NCI-H1436 (cell line): Measurements from ENCODE around the gene ELAVL1.
"Not testable (repeated sequence)": the region's sequence is repeated elsewhere in the genome, so short reads cannot be mapped to it uniquely, and the experiment has no call there.

Experiments
- DNase-seq: peaks from one replicate; lab custom pipeline; 2025; lab: John Stamatoyannopoulos, UW

ELAVL1 gene

DNA sequence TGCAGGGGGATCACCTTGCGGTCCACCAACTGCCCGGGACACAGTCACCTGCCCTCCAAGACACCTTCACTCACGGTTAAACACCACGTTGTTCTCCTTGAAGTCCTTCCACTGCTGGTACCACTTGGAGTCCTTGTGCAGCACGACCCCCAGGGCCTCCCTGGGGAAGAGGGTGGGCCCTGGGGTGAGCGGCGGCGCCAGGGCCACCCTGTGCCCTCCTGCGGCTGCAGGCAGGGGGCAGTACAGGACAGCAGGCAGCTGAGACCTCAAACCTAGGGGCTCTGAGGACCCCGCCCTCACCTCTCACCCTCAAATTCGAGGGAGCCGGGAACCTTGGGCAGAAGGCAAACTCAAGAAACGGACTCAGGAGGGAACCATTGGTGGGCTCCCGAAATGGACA lies 72.0 kb downstream of the ELAVL1 start:
- no peak for DNase-seq

DNA sequence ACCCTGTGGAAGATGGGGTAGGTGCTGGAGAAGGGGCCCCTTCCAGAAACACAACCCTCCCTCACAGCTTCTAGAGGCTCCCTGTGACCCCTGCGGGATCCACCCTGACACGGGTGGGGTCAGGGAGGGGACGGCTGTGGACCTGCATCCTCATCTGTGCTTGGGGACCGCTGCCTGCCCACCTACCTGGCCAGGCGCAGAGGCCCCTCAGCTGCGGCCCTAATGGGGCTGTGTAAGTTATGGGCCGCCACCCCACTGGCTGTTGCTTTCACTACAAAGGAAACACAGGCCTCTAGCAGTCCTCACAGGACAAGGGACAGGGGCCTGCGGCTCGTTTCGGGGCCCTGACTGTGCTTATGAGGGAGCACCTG lies 72.5 kb downstream of the ELAVL1 start:
- no peak for DNase-seq

DNA sequence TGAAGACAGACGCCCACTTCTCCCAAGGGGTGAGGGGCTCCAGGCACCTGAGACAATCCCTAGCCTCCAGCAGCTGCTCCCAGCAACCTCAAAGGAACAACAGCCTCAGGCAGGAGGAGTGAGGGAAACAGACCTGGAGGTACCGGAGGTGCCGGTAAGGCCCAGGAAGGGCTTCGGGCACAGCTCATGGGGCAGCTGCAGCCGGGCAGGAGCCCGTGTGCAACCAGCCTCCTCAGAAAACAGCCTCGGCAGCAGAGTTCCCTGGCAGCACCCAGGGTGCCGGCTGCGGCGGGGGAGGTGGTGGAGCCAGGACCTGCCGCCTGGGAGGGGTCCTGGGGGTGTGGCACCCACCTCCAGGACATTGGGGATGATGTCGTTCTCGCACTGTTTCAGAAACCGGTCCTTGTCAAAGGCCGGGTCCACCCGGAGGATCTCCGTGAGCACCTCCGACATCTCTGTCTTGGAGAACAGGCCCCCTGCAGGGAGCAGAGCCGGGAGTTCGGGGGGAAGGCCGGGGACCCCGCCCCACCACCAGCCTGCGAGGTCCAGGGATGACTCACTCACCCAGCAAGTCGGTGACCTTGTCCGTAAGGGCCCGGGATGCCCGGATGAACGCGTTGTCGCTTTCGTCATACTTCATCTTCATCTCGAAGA lies 73.0 kb downstream of the ELAVL1 start:
- DNase-seq = no peak

GRCh38 chr19:7931221-7932061 lies 74.0 kb downstream of the ELAVL1 start:
- no peak for DNase-seq

DNA sequence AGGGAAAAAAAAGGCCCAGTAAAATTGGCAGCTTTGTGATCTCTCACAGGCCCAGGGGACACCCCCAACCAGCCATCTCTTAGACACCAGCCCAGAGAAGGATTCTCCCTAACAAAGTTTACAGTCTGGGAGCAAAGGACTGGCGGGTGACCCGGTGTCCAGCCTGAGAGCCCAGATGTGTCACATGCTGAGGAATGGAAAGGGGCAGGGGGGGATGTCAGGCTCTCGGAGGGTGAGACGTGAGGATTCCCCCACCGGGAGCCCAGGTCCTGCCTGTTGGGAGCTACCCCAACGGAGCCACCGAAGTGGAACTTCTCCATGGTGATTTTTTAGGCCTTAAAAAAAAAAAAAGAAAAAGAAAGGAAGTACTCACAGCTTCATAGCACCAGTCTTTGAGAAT lies 74.7 kb downstream of the ELAVL1 start:
- no peak for DNase-seq

DNA sequence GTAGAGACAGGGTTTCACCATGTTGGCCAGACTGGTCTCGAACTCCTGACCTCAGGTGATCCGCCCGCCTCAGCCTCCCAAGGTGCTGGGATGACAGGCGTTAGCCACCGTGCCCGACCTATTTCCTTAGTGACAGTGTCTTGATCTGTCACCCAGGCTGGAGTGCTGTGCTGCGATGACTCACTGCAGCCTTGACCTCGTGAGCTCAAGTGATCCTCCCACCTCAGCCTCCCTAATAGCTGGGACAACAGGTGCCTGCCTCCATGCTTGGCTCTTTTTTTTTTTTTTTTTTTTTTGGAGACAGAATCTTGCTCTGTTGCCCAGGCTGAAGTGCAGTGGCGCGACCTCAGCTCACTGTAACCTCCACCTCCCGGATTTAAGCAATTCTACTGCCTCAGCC lies 75.4 kb downstream of the ELAVL1 start:
- DNase-seq = not testable (repeated sequence)

- peak; percentile 42 for DNase-seq
Measured at GRCh38 chr19:7928741-7929701, 76.4 kb downstream of the ELAVL1 start.

- DNase-seq = no peak
Measured at GRCh38 chr19:7928334-7928706, 77.1 kb downstream of the ELAVL1 start.

DNA sequence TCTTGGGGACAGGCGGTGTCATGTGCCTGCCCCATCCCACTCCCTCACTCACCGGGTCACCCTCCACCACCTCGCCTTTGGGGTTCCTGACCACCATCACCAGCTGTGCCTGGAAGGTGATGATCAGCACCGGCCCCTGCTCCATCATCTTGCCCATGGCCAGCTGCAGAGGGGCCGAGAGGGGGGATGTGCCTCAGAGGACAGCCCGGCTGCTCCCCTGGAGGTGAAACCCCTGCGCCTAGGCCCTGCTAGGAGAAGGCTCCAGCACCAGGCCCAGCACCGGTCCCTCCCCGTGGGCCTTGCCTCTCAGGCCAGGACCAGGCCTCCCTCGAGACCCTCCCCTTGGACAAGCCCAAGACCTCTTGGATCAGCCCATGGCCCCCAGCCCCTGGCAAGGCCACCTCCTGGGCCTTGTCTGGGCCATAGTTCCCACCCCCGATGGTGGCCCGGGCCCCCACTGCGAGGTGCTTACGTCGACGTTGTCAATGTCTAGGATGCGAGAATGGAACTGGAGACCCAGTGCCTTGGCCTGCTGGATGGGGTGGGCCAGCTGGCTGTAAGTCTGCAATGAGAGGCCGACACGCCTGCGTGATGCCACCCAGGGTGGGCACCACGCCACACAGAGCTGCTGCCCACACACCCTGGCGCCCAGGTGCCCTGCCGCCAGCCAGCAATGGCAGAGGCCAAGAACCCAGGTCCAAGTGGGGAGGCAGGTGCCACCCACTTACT lies 77.7 kb downstream of the ELAVL1 start:
- no peak for DNase-seq

DNA sequence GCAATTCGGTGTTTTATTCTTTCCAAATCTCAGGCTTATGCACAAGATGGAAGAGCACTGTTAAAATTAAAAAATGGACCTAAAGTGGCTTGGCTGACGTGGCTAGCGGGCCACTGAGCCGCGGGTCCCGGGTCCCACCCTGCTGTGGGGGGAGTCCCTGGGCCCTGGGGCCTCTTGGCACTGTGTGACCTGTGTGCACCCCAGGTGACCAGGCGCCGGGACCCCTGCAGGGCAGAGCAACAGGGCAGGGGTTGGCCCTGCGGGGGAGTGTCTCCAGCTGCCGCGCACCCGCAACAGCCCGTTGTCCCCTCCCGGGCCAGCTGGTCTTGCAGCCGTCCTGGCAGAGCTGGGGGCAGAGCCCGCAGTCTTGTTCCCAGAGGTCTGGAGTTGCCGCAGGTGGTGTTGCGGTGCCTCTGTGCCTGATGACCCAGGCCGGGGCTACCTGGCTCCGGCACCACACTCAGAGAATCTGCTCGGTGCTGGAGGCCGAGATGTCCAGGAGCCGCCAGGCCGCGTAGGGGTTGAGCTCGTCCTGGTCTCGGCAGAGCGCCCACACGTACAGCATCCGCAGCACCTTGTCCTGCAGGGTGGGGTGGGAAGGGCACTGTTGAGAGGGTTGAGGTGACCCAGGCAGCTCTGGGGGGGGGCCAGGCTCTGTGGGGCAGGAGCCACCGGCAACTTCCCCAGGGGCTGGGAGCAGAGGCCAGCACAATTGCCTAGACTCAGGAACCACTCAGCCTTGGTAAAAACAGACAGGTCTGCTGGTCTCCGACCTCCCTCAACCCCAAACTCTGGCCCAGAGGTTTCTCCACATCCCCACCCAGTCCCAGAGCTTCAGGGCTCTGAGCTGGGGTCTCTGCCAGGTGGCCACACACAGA lies 78.5 kb downstream of the ELAVL1 start:
- no peak for DNase-seq

- peak; percentile 45 for DNase-seq
Measured at GRCh38 chr19:7926021-7926726, 79.3 kb downstream of the ELAVL1 start, which contains the start of gene CTXN1. CTXN1 (minus strand) TSS chr19:7926135; CDS start chr19:7925538, 597 bp downstream.

DNA sequence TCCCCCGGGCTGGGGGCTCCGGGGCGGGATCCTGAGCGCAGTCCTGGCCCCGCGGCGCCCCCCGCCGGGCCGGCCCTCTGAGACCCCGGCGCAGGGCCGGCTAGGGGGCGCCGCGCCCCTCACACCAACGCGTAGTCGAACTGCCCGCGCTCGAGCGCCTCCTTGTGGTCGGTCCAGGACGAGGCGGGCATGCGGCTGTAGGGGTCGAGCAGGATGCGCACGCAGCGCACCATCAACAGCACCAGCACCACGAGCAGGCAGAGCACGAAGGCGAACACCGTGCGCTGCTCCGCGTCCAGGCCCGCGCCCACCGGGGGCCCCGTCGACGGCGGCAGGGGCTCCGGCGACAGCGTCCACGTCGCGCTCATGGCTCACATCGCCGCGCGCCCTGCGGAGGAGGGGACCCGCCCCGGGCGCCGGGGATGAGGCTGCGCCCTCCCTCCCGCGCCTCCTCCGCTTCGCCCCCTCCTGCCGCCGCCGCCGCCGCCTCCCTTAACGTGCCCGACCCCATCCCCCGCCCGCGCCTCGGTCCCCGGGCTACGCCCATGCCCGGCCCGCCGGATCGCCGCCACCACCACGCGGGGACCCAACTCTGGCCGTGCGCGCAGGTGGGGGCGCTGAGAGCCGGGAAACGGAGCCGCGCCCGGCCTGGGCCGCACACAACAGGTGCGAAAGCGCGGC lies 80.1 kb downstream of the ELAVL1 start:
- DNase-seq = peak; percentile 70

DNA sequence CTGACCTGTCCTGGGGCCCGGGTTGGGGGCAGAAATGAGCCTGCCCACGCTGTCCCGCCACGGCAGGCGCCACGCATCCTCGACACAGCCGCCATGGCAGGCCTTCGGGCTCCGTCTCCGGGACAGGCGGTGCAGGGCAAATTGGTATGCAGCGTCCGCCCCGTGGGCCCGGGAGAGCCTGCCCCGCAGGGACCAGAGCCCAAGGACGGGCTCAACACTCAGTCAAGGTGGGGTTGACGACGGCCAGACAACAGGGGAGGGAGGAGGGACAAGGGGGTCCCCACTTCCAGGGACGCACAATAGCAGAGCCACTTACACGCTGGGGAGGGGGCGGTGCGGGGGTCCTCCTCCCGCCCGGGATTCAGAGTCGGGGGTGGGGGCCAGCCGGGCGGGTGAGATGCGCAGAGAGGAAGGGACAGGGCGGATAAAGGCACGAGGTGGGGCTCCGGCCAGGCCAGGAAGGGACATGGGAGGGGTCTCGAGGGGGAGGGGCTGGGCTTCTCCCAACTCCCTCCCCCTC lies 80.7 kb downstream of the ELAVL1 start:
- no peak for DNase-seq

- no peak for DNase-seq
Measured at GRCh38 chr19:7924241-7924640, 81.2 kb downstream of the ELAVL1 start.

GRCh38 chr19:7923295-7924191 lies 81.9 kb downstream of the ELAVL1 start:
- no peak for DNase-seq

DNA sequence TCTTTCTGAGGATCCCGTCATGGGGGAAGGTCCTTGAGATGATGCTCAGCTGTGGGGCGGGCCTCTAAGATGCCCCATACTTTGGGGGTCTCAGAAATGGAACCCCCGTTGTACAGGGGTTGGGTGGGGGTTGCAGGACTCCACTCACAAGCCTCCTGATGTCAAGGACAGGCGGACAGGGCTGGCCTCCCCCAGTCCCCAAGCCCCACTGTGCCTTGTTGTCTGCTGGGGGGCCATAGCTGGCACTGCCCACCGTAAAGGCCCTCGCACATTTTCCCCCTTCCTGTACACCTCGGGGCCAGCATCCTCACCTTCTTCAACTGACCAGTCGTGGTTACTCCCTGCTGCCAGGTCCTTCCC lies 82.6 kb downstream of the ELAVL1 start:
- no peak for DNase-seq

GRCh38 chr19:7921967-7922835 lies 83.2 kb downstream of the ELAVL1 start:
- no peak for DNase-seq
